Measurements from ENCODE around the gene STON2. TPM values are rescaled to one million over a fixed set of nuclear protein-coding genes. Genes with fewer than 3 reads are reported as not detected.

STON2 gene
- total and polyA plus RNA-seq, 2 of the 13 experiments (the other 11 are each of a cell fraction or from before 2014, with no cell fraction given): 2.1 to 11.0 TPM

DNA sequence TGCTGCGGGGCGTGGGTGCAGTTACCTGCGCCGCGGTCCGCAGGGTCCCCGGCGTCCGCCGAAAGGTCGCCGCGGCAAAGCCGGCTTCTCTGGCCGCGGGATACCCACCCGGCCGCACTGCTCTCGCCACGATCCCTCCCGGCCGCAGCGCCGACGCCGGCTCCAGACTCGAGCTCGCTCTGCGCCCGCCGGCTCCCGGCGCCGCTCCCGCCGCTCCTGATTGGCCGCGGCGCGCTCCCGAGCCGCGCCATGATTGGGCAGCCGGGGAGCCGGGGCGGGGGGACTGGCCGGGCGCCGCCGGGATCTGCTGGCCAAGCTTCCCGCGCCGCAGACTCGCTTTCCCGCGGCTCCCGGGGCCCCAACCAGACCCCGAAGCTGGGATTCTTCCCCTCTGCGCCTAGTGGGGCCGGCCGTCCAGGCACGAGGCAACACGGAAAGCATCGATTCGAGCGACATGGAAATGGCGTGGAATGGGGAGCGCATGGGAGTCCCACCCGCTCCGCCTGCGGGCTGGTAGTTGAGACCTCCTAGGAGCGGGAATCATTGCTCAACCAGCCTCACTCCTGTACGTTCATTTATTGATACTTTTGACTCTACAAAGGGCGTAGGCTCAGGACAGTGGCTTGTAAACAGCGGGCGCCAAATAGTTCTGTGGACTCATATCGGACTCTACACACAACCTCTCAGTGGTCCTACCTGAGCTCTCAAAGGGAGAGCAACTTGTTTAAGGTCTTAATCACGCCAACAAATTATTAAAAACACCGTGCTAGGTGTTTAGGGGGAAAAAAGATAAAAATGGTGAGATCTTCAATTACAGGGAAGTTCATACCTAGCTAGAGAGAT is 36.4 kb upstream of the STON2 start (continued):
- TF ChIP-seq, protein P1, sequence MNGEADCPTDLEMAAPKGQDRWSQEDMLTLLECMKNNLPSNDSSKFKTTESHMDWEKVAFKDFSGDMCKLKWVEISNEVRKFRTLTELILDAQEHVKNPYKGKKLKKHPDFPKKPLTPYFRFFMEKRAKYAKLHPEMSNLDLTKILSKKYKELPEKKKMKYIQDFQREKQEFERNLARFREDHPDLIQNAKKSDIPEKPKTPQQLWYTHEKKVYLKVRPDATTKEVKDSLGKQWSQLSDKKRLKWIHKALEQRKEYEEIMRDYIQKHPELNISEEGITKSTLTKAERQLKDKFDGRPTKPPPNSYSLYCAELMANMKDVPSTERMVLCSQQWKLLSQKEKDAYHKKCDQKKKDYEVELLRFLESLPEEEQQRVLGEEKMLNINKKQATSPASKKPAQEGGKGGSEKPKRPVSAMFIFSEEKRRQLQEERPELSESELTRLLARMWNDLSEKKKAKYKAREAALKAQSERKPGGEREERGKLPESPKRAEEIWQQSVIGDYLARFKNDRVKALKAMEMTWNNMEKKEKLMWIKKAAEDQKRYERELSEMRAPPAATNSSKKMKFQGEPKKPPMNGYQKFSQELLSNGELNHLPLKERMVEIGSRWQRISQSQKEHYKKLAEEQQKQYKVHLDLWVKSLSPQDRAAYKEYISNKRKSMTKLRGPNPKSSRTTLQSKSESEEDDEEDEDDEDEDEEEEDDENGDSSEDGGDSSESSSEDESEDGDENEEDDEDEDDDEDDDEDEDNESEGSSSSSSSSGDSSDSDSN (CRISPR knock-in tag; IDR thresholded peaks at IDR 0.05): 0 out of 2 replicates have a peak, but pooled peaks have one; percentile 11
- TF ChIP-seq ZBTB20 (CRISPR knock-in tag; IDR thresholded peaks at IDR 0.05; ENCODE audit: borderline replicate concordance, low read depth) (peak; percentile 31; the same call in 1 of the 2 replicates), ZNF704 (CRISPR knock-in tag; IDR thresholded peaks at IDR 0.05; ENCODE audit: borderline replicate concordance) (no peak), MED8 (CRISPR knock-in tag; IDR thresholded peaks at IDR 0.05; ENCODE audit: insufficient replicate concordance) (no peak), MAZ (IDR thresholded peaks at IDR 0.05; ENCODE audit: borderline replicate concordance, low read depth, low read length) (peak; percentile 63; the same call in 1 of the 2 replicates), MAZ (CRISPR knock-in tag; IDR thresholded peaks at IDR 0.05; ENCODE audit: low read depth) (peak; percentile 55; the same call in 1 of the 2 replicates), ZNF607 (CRISPR knock-in tag; IDR thresholded peaks at IDR 0.05; ENCODE audit: borderline replicate concordance) (no peak), KLF13 (CRISPR knock-in tag; IDR thresholded peaks at IDR 0.05) (no peak), PRDM15 (CRISPR knock-in tag; IDR thresholded peaks at IDR 0.05) (peak; percentile 52; the same call in 1 of the 2 replicates), HMG20B (CRISPR knock-in tag; conservative IDR thresholded peaks at IDR 0.05) (no peak), ZNF224 (CRISPR knock-in tag; IDR thresholded peaks at IDR 0.05) (peak; percentile 56; the same call in 1 of the 2 replicates), ZNF879 (CRISPR knock-in tag; IDR thresholded peaks at IDR 0.05) (0 out of 2 replicates have a peak, but pooled peaks have one; percentile 29)
- TF ChIP-seq, protein P2, sequence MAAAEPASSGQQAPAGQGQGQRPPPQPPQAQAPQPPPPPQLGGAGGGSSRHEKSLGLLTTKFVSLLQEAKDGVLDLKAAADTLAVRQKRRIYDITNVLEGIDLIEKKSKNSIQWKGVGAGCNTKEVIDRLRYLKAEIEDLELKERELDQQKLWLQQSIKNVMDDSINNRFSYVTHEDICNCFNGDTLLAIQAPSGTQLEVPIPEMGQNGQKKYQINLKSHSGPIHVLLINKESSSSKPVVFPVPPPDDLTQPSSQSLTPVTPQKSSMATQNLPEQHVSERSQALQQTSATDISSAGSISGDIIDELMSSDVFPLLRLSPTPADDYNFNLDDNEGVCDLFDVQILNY (CRISPR knock-in tag; conservative IDR thresholded peaks at IDR 0.05): peak; percentile 59; the same call in 1 of the 2 replicates
- TF ChIP-seq, protein P3, sequence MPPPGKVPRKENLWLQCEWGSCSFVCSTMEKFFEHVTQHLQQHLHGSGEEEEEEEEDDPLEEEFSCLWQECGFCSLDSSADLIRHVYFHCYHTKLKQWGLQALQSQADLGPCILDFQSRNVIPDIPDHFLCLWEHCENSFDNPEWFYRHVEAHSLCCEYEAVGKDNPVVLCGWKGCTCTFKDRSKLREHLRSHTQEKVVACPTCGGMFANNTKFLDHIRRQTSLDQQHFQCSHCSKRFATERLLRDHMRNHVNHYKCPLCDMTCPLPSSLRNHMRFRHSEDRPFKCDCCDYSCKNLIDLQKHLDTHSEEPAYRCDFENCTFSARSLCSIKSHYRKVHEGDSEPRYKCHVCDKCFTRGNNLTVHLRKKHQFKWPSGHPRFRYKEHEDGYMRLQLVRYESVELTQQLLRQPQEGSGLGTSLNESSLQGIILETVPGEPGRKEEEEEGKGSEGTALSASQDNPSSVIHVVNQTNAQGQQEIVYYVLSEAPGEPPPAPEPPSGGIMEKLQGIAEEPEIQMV (CRISPR knock-in tag; IDR thresholded peaks at IDR 0.05; ENCODE audit: low read depth): 0 out of 2 replicates have a peak, but pooled peaks have one; percentile 41
- TF ChIP-seq, protein P4, sequence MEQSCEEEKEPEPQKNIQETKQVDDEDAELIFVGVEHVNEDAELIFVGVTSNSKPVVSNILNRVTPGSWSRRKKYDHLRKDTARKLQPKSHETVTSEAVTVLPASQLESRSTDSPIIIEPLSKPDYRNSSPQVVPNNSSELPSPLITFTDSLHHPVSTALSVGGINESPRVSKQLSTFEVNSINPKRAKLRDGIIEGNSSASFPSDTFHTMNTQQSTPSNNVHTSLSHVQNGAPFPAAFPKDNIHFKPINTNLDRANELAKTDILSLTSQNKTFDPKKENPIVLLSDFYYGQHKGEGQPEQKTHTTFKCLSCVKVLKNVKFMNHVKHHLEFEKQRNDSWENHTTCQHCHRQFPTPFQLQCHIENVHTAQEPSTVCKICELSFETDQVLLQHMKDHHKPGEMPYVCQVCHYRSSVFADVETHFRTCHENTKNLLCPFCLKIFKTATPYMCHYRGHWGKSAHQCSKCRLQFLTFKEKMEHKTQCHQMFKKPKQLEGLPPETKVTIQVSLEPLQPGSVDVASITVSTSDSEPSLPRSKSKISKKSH (CRISPR knock-in tag; IDR thresholded peaks at IDR 0.05; ENCODE audit: borderline replicate concordance): peak; percentile 83; the same call in 1 of the 2 replicates
